WTC11 (cell line): Measurements from ENCODE around the gene PHTF2. TPM values are rescaled to one million over a fixed set of nuclear protein-coding genes. Genes with fewer than 3 reads are reported as not detected.

Experiments
- ATAC-seq: fragments of 200-7000 bp; cut with Tn5 transposase; 2 replicates; pipeline ENCODE4 v1.10.0; 2021; ENCODE audit warnings: mild to moderate bottlenecking, moderate library complexity
- CTCF ChIA-PET: fragments of 300-600 bp; sonication (Branson Sonifier 250); formaldehyde crosslinking; loops from one replicate; lab custom pipeline; 2021; ENCODE audit warnings: antibody characterized with exemption; lab: Charles Lee
- POLR2A ChIA-PET: fragments of 350-600 bp; sonication (Branson Sonifier 250); formaldehyde crosslinking; loops from one replicate; lab custom pipeline; 2021; ENCODE audit warnings: antibody characterized with exemption; lab: Charles Lee
- DNase-seq: peaks from one replicate; pipeline ENCODE4 v3.0.0; 2021; ENCODE audit warnings: low spot score
- H3K27ac Mint-ChIP-seq: 2 replicates; pipeline ENCODE4 v1.8.0; 2021; ENCODE audit warnings: mixed read lengths
- H3K27me3 Mint-ChIP-seq: 2 replicates; pipeline ENCODE4 v1.8.0; 2021; ENCODE audit warnings: low read depth, mild to moderate bottlenecking, moderate library complexity, mixed read lengths
- H3K36me3 Mint-ChIP-seq: 2 replicates; pipeline ENCODE4 v1.8.0; 2021; ENCODE audit warnings: mixed read lengths
- H3K4me1 Mint-ChIP-seq: 2 replicates; pipeline ENCODE4 v1.8.0; 2022; ENCODE audit warnings: mixed read lengths
- H3K4me3 Mint-ChIP-seq: 2 replicates; pipeline ENCODE4 v1.8.0; 2021; ENCODE audit warnings: mild to moderate bottlenecking, moderate library complexity, mixed read lengths
- H3K9me3 Mint-ChIP-seq: 2 replicates; pipeline ENCODE4 v1.8.0; 2021; ENCODE audit warnings: mixed read lengths
- GABPB1 ChIP-seq: sonication (generic); formaldehyde crosslinking; IDR thresholded peaks from 2 replicates; pipeline ENCODE4 v1.8.1; 2023; ENCODE audit warnings: mild to moderate bottlenecking, missing genetic modification reagents
- IRF1 ChIP-seq: sonication (generic); formaldehyde crosslinking; IDR thresholded peaks from 2 replicates; pipeline ENCODE4 v1.8.0; 2023; ENCODE audit warnings: missing genetic modification reagents
- SOX15 ChIP-seq: fragments of 250-450 bp; sonication (Bioruptor Pico); IDR thresholded peaks from 2 replicates; pipeline ENCODE4 v1.9.0; 2021; ENCODE audit warnings: mild to moderate bottlenecking
- TP53 ChIP-seq: sonication (generic); formaldehyde crosslinking; IDR thresholded peaks from 2 replicates; pipeline ENCODE4 v1.8.1; 2023; ENCODE audit warnings: mild to moderate bottlenecking, missing genetic modification reagents
- USF1 ChIP-seq: sonication (generic); formaldehyde crosslinking; IDR thresholded peaks from 2 replicates; pipeline ENCODE4 v1.8.0; 2022; ENCODE audit warnings: mild to moderate bottlenecking, missing genetic modification reagents
- USF2 ChIP-seq: sonication (generic); formaldehyde crosslinking; IDR thresholded peaks from 2 replicates; pipeline ENCODE4 v1.8.1; 2023; ENCODE audit warnings: mild to moderate bottlenecking, missing genetic modification reagents, moderate library complexity
- ZBTB21 ChIP-seq: sonication (generic); formaldehyde crosslinking; IDR thresholded peaks from 2 replicates; pipeline ENCODE4 v1.8.1; 2023; ENCODE audit warnings: mild to moderate bottlenecking, missing genetic modification reagents, borderline replicate concordance
- ZNF396 ChIP-seq: fragments of 250-450 bp; sonication (Bioruptor Pico); IDR thresholded peaks from 2 replicates; pipeline ENCODE4 v1.8.0; 2021; ENCODE audit warnings: mild to moderate bottlenecking, moderate library complexity, borderline replicate concordance
- ZNF423 ChIP-seq: fragments of 250-450 bp; sonication (Bioruptor Pico); IDR thresholded peaks from 2 replicates; pipeline ENCODE4 v2.1.2; 2022; ENCODE audit warnings: mild to moderate bottlenecking, moderate library complexity
- ZNF425 ChIP-seq: fragments of 250-450 bp; sonication (Bioruptor Pico); conservative IDR thresholded peaks from 2 replicates; pipeline ENCODE4 v1.9.0; 2021; ENCODE audit warnings: mild to moderate bottlenecking
- ZNF532 ChIP-seq: fragments of 250-450 bp; sonication (Bioruptor Pico); IDR thresholded peaks from 2 replicates; pipeline ENCODE4 v1.9.0; 2021; ENCODE audit warnings: mild to moderate bottlenecking, borderline replicate concordance
- total RNA-seq: library from RNA; stranded (reverse); gene quantifications from 3 replicates; pipeline ENCODE4 v1.2.3, GENCODE V29; 2021
- TF ChIP-seq, protein P1 (sequence below): sonication (generic); formaldehyde crosslinking; IDR thresholded peaks from 2 replicates; pipeline ENCODE4 v1.8.0; 2022; ENCODE audit warnings: mild to moderate bottlenecking, missing genetic modification reagents
- TF ChIP-seq, protein P2 (sequence below): fragments of 250-450 bp; sonication (Bioruptor Pico); IDR thresholded peaks from 2 replicates; pipeline ENCODE4 v1.8.0; 2021; ENCODE audit warnings: mild to moderate bottlenecking
- TF ChIP-seq, protein P3 (sequence below): fragments of 250-450 bp; sonication (Bioruptor Pico); IDR thresholded peaks from 2 replicates; pipeline ENCODE4 v1.9.0; 2021; ENCODE audit warnings: mild to moderate bottlenecking
- TF ChIP-seq, protein P4 (sequence below): sonication (generic); formaldehyde crosslinking; IDR thresholded peaks from 2 replicates; pipeline ENCODE4 v1.8.1; 2023; ENCODE audit warnings: mild to moderate bottlenecking, missing genetic modification reagents
- TF ChIP-seq, protein P5 (sequence below): sonication (generic); formaldehyde crosslinking; IDR thresholded peaks from 2 replicates; pipeline ENCODE4 v1.8.1; 2022; ENCODE audit warnings: mild to moderate bottlenecking, missing genetic modification reagents, moderate library complexity, borderline replicate concordance

PHTF2 gene
- total RNA-seq, 1 experiment from 2014 or later = 17.9 TPM

DNA sequence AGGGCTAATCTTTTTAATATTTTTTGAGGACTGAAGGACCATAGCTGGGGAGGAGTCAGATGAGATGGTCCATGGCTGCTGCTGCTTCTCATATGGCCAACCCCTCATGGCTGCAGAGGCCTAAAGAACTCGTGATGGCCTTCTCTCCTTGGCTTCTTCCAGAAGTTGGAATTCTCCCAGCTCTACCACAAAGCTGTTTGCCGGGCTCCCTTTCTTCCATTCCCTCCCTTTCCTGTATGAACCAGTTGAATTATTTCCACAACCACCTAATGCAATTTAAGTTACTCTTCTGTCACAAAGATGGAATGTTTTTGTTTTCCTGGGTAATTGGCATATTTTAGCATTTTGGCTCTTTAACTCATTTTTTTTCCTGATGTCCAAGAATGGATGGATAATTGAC is 80.7 kb downstream of the PHTF2 start (continued):
- no peak for TF ChIP-seq ZNF532 (CRISPR knock-in tag)
- TF ChIP-seq IRF1 = no peak

- no peak for ATAC-seq
- H3K27ac Mint-ChIP-seq = no peak overlapping the region
- no peaks in the 10 kb centered on the region for H3K9me3 Mint-ChIP-seq
- no peak overlapping the region for H3K4me3 Mint-ChIP-seq
- peaks cover 11% of the 10 kb centered on the region for H3K4me1 Mint-ChIP-seq
- H3K27me3 Mint-ChIP-seq = no peaks in the 10 kb centered on the region
- DNase-seq = no peak
- TF ChIP-seq ZNF423 (CRISPR knock-in tag) = no peak
- TF ChIP-seq USF2 (CRISPR knock-in tag) = no peak
- no peak for TF ChIP-seq ZNF396 (CRISPR knock-in tag)
- TF ChIP-seq, protein P1, sequence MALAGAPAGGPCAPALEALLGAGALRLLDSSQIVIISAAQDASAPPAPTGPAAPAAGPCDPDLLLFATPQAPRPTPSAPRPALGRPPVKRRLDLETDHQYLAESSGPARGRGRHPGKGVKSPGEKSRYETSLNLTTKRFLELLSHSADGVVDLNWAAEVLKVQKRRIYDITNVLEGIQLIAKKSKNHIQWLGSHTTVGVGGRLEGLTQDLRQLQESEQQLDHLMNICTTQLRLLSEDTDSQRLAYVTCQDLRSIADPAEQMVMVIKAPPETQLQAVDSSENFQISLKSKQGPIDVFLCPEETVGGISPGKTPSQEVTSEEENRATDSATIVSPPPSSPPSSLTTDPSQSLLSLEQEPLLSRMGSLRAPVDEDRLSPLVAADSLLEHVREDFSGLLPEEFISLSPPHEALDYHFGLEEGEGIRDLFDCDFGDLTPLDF (CRISPR knock-in tag) = no peak
- no peak for TF ChIP-seq TP53 (CRISPR knock-in tag)
- TF ChIP-seq, protein P2, sequence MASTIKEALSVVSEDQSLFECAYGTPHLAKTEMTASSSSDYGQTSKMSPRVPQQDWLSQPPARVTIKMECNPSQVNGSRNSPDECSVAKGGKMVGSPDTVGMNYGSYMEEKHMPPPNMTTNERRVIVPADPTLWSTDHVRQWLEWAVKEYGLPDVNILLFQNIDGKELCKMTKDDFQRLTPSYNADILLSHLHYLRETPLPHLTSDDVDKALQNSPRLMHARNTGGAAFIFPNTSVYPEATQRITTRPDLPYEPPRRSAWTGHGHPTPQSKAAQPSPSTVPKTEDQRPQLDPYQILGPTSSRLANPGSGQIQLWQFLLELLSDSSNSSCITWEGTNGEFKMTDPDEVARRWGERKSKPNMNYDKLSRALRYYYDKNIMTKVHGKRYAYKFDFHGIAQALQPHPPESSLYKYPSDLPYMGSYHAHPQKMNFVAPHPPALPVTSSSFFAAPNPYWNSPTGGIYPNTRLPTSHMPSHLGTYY (CRISPR knock-in tag) = no peak
- TF ChIP-seq, protein P3, sequence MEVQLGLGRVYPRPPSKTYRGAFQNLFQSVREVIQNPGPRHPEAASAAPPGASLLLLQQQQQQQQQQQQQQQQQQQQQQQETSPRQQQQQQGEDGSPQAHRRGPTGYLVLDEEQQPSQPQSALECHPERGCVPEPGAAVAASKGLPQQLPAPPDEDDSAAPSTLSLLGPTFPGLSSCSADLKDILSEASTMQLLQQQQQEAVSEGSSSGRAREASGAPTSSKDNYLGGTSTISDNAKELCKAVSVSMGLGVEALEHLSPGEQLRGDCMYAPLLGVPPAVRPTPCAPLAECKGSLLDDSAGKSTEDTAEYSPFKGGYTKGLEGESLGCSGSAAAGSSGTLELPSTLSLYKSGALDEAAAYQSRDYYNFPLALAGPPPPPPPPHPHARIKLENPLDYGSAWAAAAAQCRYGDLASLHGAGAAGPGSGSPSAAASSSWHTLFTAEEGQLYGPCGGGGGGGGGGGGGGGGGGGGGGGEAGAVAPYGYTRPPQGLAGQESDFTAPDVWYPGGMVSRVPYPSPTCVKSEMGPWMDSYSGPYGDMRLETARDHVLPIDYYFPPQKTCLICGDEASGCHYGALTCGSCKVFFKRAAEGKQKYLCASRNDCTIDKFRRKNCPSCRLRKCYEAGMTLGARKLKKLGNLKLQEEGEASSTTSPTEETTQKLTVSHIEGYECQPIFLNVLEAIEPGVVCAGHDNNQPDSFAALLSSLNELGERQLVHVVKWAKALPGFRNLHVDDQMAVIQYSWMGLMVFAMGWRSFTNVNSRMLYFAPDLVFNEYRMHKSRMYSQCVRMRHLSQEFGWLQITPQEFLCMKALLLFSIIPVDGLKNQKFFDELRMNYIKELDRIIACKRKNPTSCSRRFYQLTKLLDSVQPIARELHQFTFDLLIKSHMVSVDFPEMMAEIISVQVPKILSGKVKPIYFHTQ (CRISPR knock-in tag) = no peak
- TF ChIP-seq, protein P4, sequence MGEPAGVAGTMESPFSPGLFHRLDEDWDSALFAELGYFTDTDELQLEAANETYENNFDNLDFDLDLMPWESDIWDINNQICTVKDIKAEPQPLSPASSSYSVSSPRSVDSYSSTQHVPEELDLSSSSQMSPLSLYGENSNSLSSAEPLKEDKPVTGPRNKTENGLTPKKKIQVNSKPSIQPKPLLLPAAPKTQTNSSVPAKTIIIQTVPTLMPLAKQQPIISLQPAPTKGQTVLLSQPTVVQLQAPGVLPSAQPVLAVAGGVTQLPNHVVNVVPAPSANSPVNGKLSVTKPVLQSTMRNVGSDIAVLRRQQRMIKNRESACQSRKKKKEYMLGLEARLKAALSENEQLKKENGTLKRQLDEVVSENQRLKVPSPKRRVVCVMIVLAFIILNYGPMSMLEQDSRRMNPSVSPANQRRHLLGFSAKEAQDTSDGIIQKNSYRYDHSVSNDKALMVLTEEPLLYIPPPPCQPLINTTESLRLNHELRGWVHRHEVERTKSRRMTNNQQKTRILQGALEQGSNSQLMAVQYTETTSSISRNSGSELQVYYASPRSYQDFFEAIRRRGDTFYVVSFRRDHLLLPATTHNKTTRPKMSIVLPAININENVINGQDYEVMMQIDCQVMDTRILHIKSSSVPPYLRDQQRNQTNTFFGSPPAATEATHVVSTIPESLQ = no peak
- no peak for TF ChIP-seq ZNF425 (CRISPR knock-in tag)
- TF ChIP-seq SOX15 (CRISPR knock-in tag) = no peak
- no peak for TF ChIP-seq USF1 (CRISPR knock-in tag)
- no peak for TF ChIP-seq ZBTB21
- TF ChIP-seq GABPB1 = no peak
- TF ChIP-seq, protein P5, sequence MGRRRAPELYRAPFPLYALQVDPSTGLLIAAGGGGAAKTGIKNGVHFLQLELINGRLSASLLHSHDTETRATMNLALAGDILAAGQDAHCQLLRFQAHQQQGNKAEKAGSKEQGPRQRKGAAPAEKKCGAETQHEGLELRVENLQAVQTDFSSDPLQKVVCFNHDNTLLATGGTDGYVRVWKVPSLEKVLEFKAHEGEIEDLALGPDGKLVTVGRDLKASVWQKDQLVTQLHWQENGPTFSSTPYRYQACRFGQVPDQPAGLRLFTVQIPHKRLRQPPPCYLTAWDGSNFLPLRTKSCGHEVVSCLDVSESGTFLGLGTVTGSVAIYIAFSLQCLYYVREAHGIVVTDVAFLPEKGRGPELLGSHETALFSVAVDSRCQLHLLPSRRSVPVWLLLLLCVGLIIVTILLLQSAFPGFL (CRISPR knock-in tag) = no peak
- ChIA-PET POLR2A (no interaction called here), CTCF (no interaction called here)
- no peaks in the 10 kb centered on the region for H3K36me3 Mint-ChIP-seq
Observed at GRCh38 chr7:77881871-77882270, 83.3 kb downstream of the PHTF2 start.
